ENCODE data around the gene PDX1.

PDX1 gene

GRCh38 chr13:27970382-27971235 lies 50.8 kb downstream of the PDX1 start:
- DNase-seq, result no peak
- Histone ChIP-seq H3K4me3 (ENCODE audit: low read depth, low read length) (no peak overlapping the region), H3K27me3 (replicated peaks) (peaks cover 100% of the 10 kb centered on the region), H3K36me3 (replicated peaks) (no peaks in the 10 kb centered on the region), H3K27ac (no peak overlapping the region)
- in situ Hi-C loops (cut with HindIII; ENCODE audit: low pct_ligation_motif_present, low sequenced_read_pairs), result no loop called here
- TF ChIP-seq CTCF (IDR thresholded peaks at IDR 0.05; ENCODE audit: low read depth, low read length, missing control alignments), result no peak

- H3K4me3 ChIP-seq (ENCODE audit: low read depth, low read length), result no peak overlapping the region
- H3K27ac ChIP-seq, result no peak overlapping the region
- peaks cover 100% of the 10 kb centered on the region for H3K27me3 ChIP-seq (replicated peaks)
- H3K36me3 ChIP-seq (replicated peaks), result no peaks in the 10 kb centered on the region
- in situ Hi-C loops (cut with HindIII; ENCODE audit: low pct_ligation_motif_present, low sequenced_read_pairs), result no loop called here
- no peak for TF ChIP-seq CTCF (IDR thresholded peaks at IDR 0.05; ENCODE audit: low read depth, low read length, missing control alignments)
- no peak for DNase-seq
Measured at GRCh38 chr13:27971236-27971645, 51.4 kb downstream of the PDX1 start.

GRCh38 chr13:27971776-27972477 lies 52.1 kb downstream of the PDX1 start:
- in situ Hi-C loops (cut with HindIII; ENCODE audit: low pct_ligation_motif_present, low sequenced_read_pairs), result no loop called here
- TF ChIP-seq CTCF (IDR thresholded peaks at IDR 0.05; ENCODE audit: low read depth, low read length, missing control alignments), result no peak
- no peaks in the 10 kb centered on the region for H3K36me3 ChIP-seq (replicated peaks)
- no peak overlapping the region for H3K4me3 ChIP-seq (ENCODE audit: low read depth, low read length)
- peaks cover 99% of the 10 kb centered on the region for H3K27me3 ChIP-seq (replicated peaks)
- no peak for DNase-seq
- H3K27ac ChIP-seq, result no peak overlapping the region

- no peak for DNase-seq
- Histone ChIP-seq H3K36me3 (replicated peaks) (no peaks in the 10 kb centered on the region), H3K27me3 (replicated peaks) (peaks cover 98% of the 10 kb centered on the region), H3K27ac (no peak overlapping the region), H3K4me3 (ENCODE audit: low read depth, low read length) (no peak overlapping the region)
- TF ChIP-seq CTCF (IDR thresholded peaks at IDR 0.05; ENCODE audit: low read depth, low read length, missing control alignments), result no peak
- in situ Hi-C loops (cut with HindIII; ENCODE audit: low pct_ligation_motif_present, low sequenced_read_pairs), result no loop called here
Measured at GRCh38 chr13:27972478-27972820, 52.6 kb downstream of the PDX1 start.

- peaks cover 98% of the 10 kb centered on the region for H3K27me3 ChIP-seq (replicated peaks)
- DNase-seq, result no peak
Measured at GRCh38 chr13:27973291-27973690, 53.5 kb downstream of the PDX1 start.

More at GRCh38 chr13:27973291-27973690, 53.5 kb downstream of the PDX1 start:
- no peak overlapping the region for H3K27ac ChIP-seq
- H3K4me3 ChIP-seq (ENCODE audit: low read depth, low read length), result no peak overlapping the region
- no peak for TF ChIP-seq CTCF (IDR thresholded peaks at IDR 0.05; ENCODE audit: low read depth, low read length, missing control alignments)
- in situ Hi-C loops (cut with HindIII; ENCODE audit: low pct_ligation_motif_present, low sequenced_read_pairs), result no loop called here
- no peaks in the 10 kb centered on the region for H3K36me3 ChIP-seq (replicated peaks)
